ENCODE data around the gene HVCN1. TPM values are rescaled to one million over a fixed set of nuclear protein-coding genes. Genes with fewer than 3 reads are reported as not detected.

HVCN1 gene
- total RNA-seq, 4 donors from 2014 or later: 4.6 to 8.1 (median 5.8) TPM

DNA sequence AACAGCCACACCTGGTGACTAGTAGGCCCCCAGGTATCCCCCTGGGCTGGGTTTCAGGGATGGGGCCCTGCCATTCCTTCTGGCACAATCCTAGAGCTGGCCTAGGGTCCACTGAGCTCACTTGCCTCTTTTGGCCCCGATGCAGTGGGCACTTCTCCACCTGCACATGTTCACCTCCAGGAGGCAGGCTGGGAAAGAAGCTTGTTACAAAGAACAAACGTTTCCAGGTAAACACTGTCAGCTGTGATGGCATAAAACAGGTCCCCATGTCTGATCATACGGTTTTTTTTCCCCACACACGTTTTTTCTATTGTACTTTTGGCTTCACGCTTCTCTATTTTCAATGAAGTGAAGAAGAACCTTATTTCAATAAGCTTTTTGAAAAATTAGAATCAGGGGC, 15.8 kb upstream of the HVCN1 start:
- intact Hi-C loops (cut with DNase I; ENCODE audit: low total_unique reads): no loop called here
- no peaks in the 10 kb centered on the region for H3K36me3 ChIP-seq
- H3K27me3 ChIP-seq: no peaks in the 10 kb centered on the region
- in situ Hi-C loops (cut with MboI; ENCODE audit: low sequenced_read_pairs in 4 of 4): no loop called here
- TF ChIP-seq, protein P1, sequence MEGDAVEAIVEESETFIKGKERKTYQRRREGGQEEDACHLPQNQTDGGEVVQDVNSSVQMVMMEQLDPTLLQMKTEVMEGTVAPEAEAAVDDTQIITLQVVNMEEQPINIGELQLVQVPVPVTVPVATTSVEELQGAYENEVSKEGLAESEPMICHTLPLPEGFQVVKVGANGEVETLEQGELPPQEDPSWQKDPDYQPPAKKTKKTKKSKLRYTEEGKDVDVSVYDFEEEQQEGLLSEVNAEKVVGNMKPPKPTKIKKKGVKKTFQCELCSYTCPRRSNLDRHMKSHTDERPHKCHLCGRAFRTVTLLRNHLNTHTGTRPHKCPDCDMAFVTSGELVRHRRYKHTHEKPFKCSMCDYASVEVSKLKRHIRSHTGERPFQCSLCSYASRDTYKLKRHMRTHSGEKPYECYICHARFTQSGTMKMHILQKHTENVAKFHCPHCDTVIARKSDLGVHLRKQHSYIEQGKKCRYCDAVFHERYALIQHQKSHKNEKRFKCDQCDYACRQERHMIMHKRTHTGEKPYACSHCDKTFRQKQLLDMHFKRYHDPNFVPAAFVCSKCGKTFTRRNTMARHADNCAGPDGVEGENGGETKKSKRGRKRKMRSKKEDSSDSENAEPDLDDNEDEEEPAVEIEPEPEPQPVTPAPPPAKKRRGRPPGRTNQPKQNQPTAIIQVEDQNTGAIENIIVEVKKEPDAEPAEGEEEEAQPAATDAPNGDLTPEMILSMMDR (IDR thresholded peaks at IDR 0.05 in 4 of 5, conservative IDR thresholded peaks at IDR 0.05 in 1 of 5): no peak
- TF ChIP-seq POLR2A (IDR thresholded peaks at IDR 0.05): no peak
- no peaks in the 10 kb centered on the region for H3K9me3 ChIP-seq
- no peaks in the 10 kb centered on the region for H3K4me1 ChIP-seq
- ATAC-seq (no peak), DNase-seq (no peak)
- no peak overlapping the region for H3K4me3 ChIP-seq
- no peak overlapping the region for H3K27ac ChIP-seq

GRCh38 chr12:110704231-110704630, 15.3 kb upstream of the HVCN1 start:
- intact Hi-C loops (cut with DNase I; ENCODE audit: low total_unique reads): no loop called here
- no peak for ATAC-seq
- in situ Hi-C loops (cut with MboI; ENCODE audit: low sequenced_read_pairs in 4 of 4): no loop called here

GRCh38 chr12:110702081-110702480, 13.2 kb upstream of the HVCN1 start:
- no peaks in the 10 kb centered on the region for H3K9me3 ChIP-seq
- ATAC-seq (no peak), DNase-seq (no peak)
- no peak for TF ChIP-seq POLR2A (IDR thresholded peaks at IDR 0.05)
- TF ChIP-seq, protein P1 (IDR thresholded peaks at IDR 0.05 in 4 of 5, conservative IDR thresholded peaks at IDR 0.05 in 1 of 5): no peak
- H3K36me3 ChIP-seq: no peaks in the 10 kb centered on the region
- in situ Hi-C loops (cut with MboI; ENCODE audit: low sequenced_read_pairs in 4 of 4) (no loop called here), intact Hi-C loops (cut with DNase I; ENCODE audit: low total_unique reads) (no loop called here)
- H3K27ac ChIP-seq: no peak overlapping the region
- H3K4me3 ChIP-seq: no peak overlapping the region
- no peaks in the 10 kb centered on the region for H3K27me3 ChIP-seq
- H3K4me1 ChIP-seq: peaks cover 0 to 7% of the 10 kb centered on the region in 2 donors

More at GRCh38 chr12:110704231-110704630, 15.3 kb upstream of the HVCN1 start:
- Histone ChIP-seq H3K27me3 (no peaks in the 10 kb centered on the region), H3K9me3 (no peaks in the 10 kb centered on the region), H3K36me3 (no peaks in the 10 kb centered on the region), H3K4me1 (no peaks in the 10 kb centered on the region), H3K27ac (no peak overlapping the region), H3K4me3 (no peak overlapping the region)
- no peak for DNase-seq
- TF ChIP-seq, protein P1 (IDR thresholded peaks at IDR 0.05 in 4 of 5, conservative IDR thresholded peaks at IDR 0.05 in 1 of 5): no peak
- TF ChIP-seq POLR2A (IDR thresholded peaks at IDR 0.05): no peak

GRCh38 chr12:110699591-110700445, 10.9 kb upstream of the HVCN1 start:
- in situ Hi-C loops (cut with MboI; ENCODE audit: low sequenced_read_pairs in 4 of 4) (loop anchor here in 3 of 4 donors (10.0 kb wide), 2 partner anchors 75 to 85 kb away; partner anchors contain the start of gene TCTN1 (in 2 of the 3)), intact Hi-C loops (cut with DNase I; ENCODE audit: low total_unique reads) (loop anchor here (5.0 kb wide), 1 partner anchor 188 kb away; no protein-coding TSS in a partner anchor)
- H3K27me3 ChIP-seq: no peaks in the 10 kb centered on the region
- no peak for TF ChIP-seq POLR2A (IDR thresholded peaks at IDR 0.05)
- H3K4me3 ChIP-seq: no peak overlapping the region
- H3K27ac ChIP-seq: peak overlapping the region in 2 of 4 donors; percentile 58 to 64
- ATAC-seq: peak in 1 of 2 donors; percentile 12
- H3K9me3 ChIP-seq: no peaks in the 10 kb centered on the region
- peaks cover 0 to 7% of the 10 kb centered on the region in 2 donors for H3K4me1 ChIP-seq
- no peaks in the 10 kb centered on the region for H3K36me3 ChIP-seq
- DNase-seq: no peak
